ENCODE data around the gene CEMIP2.

DNA sequence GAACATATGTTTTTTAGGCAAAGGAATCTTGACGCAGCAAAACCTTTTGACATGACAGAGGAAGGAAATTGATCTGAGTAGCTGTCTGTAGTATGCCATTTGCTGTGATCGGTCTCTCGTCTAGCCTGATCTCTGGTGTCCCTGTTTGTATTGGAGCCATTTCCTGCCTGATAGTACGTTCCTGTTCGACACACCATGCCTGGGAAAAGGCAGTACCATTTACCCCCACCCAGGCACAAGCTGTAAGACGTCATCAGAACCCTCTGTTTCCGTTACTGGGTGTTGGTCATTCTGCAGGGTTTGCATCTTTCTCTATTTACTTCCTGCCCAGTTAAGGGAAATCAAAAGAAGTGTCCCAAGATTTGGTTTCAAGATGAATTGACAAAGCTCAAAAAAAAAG lies 129.7 kb downstream of the CEMIP2 start:
- TF ChIP-seq POLR2A (IDR thresholded peaks at IDR 0.05) (no peak), EP300 (IDR thresholded peaks at IDR 0.05) (no peak)
- TF ChIP-seq, protein P1, sequence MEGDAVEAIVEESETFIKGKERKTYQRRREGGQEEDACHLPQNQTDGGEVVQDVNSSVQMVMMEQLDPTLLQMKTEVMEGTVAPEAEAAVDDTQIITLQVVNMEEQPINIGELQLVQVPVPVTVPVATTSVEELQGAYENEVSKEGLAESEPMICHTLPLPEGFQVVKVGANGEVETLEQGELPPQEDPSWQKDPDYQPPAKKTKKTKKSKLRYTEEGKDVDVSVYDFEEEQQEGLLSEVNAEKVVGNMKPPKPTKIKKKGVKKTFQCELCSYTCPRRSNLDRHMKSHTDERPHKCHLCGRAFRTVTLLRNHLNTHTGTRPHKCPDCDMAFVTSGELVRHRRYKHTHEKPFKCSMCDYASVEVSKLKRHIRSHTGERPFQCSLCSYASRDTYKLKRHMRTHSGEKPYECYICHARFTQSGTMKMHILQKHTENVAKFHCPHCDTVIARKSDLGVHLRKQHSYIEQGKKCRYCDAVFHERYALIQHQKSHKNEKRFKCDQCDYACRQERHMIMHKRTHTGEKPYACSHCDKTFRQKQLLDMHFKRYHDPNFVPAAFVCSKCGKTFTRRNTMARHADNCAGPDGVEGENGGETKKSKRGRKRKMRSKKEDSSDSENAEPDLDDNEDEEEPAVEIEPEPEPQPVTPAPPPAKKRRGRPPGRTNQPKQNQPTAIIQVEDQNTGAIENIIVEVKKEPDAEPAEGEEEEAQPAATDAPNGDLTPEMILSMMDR (IDR thresholded peaks at IDR 0.05), result no peak

Data from ovary (tissue), 3 donors.